Neural cell (in vitro differentiated cells): ENCODE data around the gene NRP2. TPM values are rescaled to one million over a fixed set of nuclear protein-coding genes. Genes with fewer than 3 reads are reported as not detected.

Experiments
- H2AFZ ChIP-seq: fragments of 200-600, 300-800 bp; sonication (generic), shearing (Covaris generic); 2 replicates; pipeline ENCODE4 v1.6.0; 2014; ENCODE audit warnings: low read depth, mild to moderate bottlenecking, antibody characterized with exemption, low read length, moderate library complexity
- H3F3A ChIP-seq: fragments of 200-600 bp; shearing (Covaris generic); 2 replicates; pipeline ENCODE4 v1.6.1; 2016; ENCODE audit warnings: mild to moderate bottlenecking, moderate library complexity, mixed read lengths, antibody characterized with exemption, low read length; ENCODE audit not compliant: insufficient read depth, poor library complexity, severe bottlenecking
- H3K27ac ChIP-seq: fragments of 200-600, 300-800 bp; sonication (generic), shearing (Covaris generic); 2 replicates; pipeline ENCODE4 v1.5.1; 2014; ENCODE audit warnings: mild to moderate bottlenecking, low read length, moderate library complexity
- H3K27me3 ChIP-seq: fragments of 300-800, 200-600 bp; sonication (generic), shearing (Covaris generic); 2 replicates; pipeline ENCODE4 v1.6.0; 2014; ENCODE audit warnings: mild to moderate bottlenecking, low read depth, low read length, moderate library complexity; ENCODE audit not compliant: insufficient read depth
- H3K36me3 ChIP-seq: fragments of 300-800, 200-600 bp; sonication (generic), shearing (Covaris generic); 2 replicates; pipeline ENCODE4 v1.5.1; 2014; ENCODE audit warnings: mild to moderate bottlenecking, antibody characterized with exemption, low read length, moderate library complexity; ENCODE audit not compliant: insufficient read depth
- H3K4me2 ChIP-seq: fragments of 300-800, 200-600 bp; sonication (generic), shearing (Covaris generic); 2 replicates; pipeline ENCODE4 v1.6.0; 2014; ENCODE audit warnings: mild to moderate bottlenecking, low read length
- H3K4me3 ChIP-seq: fragments of 300-800, 200-600 bp; sonication (generic), shearing (Covaris generic); 2 replicates; pipeline ENCODE4 v1.5.1; 2014; ENCODE audit warnings: mild to moderate bottlenecking, low read length, moderate library complexity
- H3K79me2 ChIP-seq: fragments of 200-600 bp; shearing (Covaris generic); replicated peaks from 2 replicates; pipeline ENCODE4 v1.6.0; 2014; ENCODE audit warnings: mild to moderate bottlenecking, low read length, moderate library complexity; ENCODE audit not compliant: insufficient read depth
- H3K9ac ChIP-seq: fragments of 300-800, 200-600 bp; sonication (generic), shearing (Covaris generic); 2 replicates; pipeline ENCODE4 v1.6.1; 2016; ENCODE audit warnings: mild to moderate bottlenecking, low read length, mixed read lengths
- H3K9me2 ChIP-seq: fragments of 200-600 bp; shearing (Covaris generic); 2 replicates; pipeline ENCODE4 v1.6.1; 2016; ENCODE audit warnings: mild to moderate bottlenecking, low read length, mixed read lengths; ENCODE audit not compliant: insufficient read depth
- H3K9me3 ChIP-seq: fragments of 200-600, 300-800 bp; sonication (generic), shearing (Covaris generic); 2 replicates; pipeline ENCODE4 v1.6.1; 2016; ENCODE audit warnings: mild to moderate bottlenecking, mixed run types, low read length, moderate library complexity, mixed read lengths
- H4K20me1 ChIP-seq: fragments of 200-600 bp; shearing (Covaris generic); 2 replicates; pipeline ENCODE4 v1.6.1; 2016; ENCODE audit warnings: mild to moderate bottlenecking, mixed run types; ENCODE audit not compliant: insufficient read depth
- CTCF ChIP-seq: fragments of 450-650 bp; IDR thresholded peaks from 2 replicates; pipeline ENCODE4 v1.5.1; 2014; ENCODE audit warnings: antibody characterized with exemption, mild to moderate bottlenecking, moderate library complexity; ENCODE audit not compliant: poor library complexity, severe bottlenecking
- EP300 ChIP-seq: fragments of 450-650 bp; conservative IDR thresholded peaks from 2 replicates; pipeline ENCODE4 v1.6.1; 2014; ENCODE audit warnings: antibody characterized with exemption, mild to moderate bottlenecking, moderate library complexity; ENCODE audit not compliant: poor library complexity, severe bottlenecking
- EZH2 ChIP-seq: fragments of 200-600, 300-800 bp; shearing (Covaris generic), sonication (generic); IDR thresholded peaks from 2 replicates; pipeline ENCODE4 v1.6.1; 2014; ENCODE audit warnings: antibody characterized with exemption, low read length, borderline replicate concordance, mild to moderate bottlenecking; ENCODE audit not compliant: insufficient read depth, poor library complexity, severe bottlenecking
- MXI1 ChIP-seq: fragments of 450-650 bp; conservative IDR thresholded peaks from 2 replicates; pipeline ENCODE4 v1.6.1; 2014; ENCODE audit warnings: antibody characterized with exemption, mild to moderate bottlenecking; ENCODE audit not compliant: poor library complexity, severe bottlenecking
- POLR2AphosphoS5 ChIP-seq: IDR thresholded peaks from 2 replicates; pipeline ENCODE4 v1.6.1; 2012
- RAD21 ChIP-seq: fragments of 450-650 bp; conservative IDR thresholded peaks from 2 replicates; pipeline ENCODE4 v1.6.1; 2014; ENCODE audit warnings: antibody characterized with exemption, mild to moderate bottlenecking, moderate library complexity
- REST ChIP-seq: IDR thresholded peaks from 2 replicates; pipeline ENCODE4 v1.6.1; 2012; ENCODE audit warnings: borderline replicate concordance
- SMC3 ChIP-seq: fragments of 450-650 bp; conservative IDR thresholded peaks from 2 replicates; pipeline ENCODE4 v1.6.1; 2014; ENCODE audit warnings: antibody characterized with exemption, mild to moderate bottlenecking, moderate library complexity; ENCODE audit not compliant: poor library complexity
- TAF1 ChIP-seq: IDR thresholded peaks from 2 replicates; pipeline ENCODE4 v1.6.1; 2012; ENCODE audit warnings: low read depth
- polyA plus RNA-seq: library from polyadenylated mRNA; depleted of rRNA; stranded (reverse); fragments of >200 nt; gene quantifications from 2 replicates; pipeline ENCODE4 v1.2.3, GENCODE V29; 2014

Gene NRP2
- polyA plus RNA-seq, 1 donor from 2014 or later, result 30.2 TPM

DNA sequence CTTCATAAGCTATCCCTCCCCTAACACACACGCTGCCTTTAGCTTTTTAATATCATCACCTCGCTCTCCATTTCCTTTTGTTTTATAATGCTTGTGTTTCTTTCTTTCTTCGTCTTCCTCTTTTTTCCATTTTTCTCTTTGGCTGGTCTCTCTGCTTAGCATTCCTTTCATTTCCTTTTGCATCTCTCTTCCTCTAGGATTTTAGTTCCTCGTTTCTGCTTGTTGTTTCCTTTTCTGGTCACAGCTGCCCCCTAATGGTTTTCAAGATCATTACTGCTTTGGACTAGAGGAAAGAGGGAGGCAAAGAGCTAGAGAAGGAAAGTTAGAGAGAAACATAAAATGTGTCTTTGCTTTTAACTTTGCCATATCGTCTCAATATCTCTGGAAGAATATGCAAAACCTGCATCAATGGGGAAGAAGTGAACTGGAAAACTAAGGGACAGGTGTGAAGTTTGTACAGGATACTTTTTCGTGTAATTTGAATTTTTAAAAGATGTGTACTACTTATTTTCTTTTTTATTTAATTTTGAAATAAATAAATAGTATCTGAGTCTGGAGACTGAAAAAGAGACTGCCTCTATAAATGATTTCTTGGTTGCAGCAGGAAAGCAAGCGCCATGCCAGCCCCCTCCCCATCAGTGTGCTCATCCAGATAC, 6.3 kb upstream of the NRP2 start:
- Histone ChIP-seq H3K27me3 (no peaks in the 10 kb centered on the region), H3K4me3 (no peak overlapping the region), H3K9ac (no peak overlapping the region), H3K27ac (peak overlapping the region; percentile 48), H2AFZ (no peak overlapping the region), H3K36me3 (no peaks in the 10 kb centered on the region), H3K4me2 (no peak overlapping the region), H3K9me3 (no peaks in the 10 kb centered on the region), H3K9me2 (no peaks in the 10 kb centered on the region), H4K20me1 (no peaks in the 10 kb centered on the region), H3K79me2 (no peaks in the 10 kb centered on the region), H3F3A (no peaks in the 10 kb centered on the region)
- TF ChIP-seq EP300 (no peak), REST (peak; percentile 80), POLR2AphosphoS5 (no peak), CTCF (peak; percentile 90), RAD21 (peak; percentile 98), SMC3 (peak; percentile 97)

DNA sequence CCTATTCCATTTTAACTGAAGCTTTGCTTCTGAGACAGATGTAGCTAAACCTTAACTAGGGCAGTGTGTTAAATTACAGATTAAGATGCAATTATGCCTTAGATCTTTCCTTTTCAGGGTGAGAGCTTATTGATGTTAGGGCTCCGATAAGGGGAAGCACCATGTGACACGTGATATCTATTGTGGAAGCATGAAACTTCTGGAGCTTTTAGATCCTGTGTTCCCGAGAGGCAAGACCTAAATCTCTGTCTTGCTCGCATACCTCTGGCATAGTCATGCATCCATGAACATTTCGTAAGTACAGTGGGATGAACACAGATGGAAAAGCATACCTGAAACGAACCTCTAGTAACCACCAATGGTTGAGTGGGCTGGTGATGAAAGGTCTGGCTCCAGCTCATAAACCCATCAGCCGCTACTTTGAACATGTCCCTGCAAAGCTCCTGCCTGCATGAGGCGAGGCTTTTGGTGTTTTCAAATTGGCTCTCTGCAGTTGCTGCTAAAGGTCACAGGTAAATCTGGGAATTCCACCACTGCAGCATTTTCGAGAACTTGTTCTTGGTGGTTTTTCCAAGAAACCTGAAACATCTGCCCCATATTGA, 3.7 kb upstream of the NRP2 start:
- H3K79me2 ChIP-seq, result no peaks in the 10 kb centered on the region
- no peaks in the 10 kb centered on the region for H3K9me2 ChIP-seq
- H3K27ac ChIP-seq, result no peak overlapping the region
- H3K27me3 ChIP-seq, result peaks cover 11% of the 10 kb centered on the region
- no peak overlapping the region for H2AFZ ChIP-seq
- TF ChIP-seq EP300 (no peak), MXI1 (no peak), CTCF (no peak), TAF1 (no peak), SMC3 (no peak), REST (no peak), EZH2 (no peak), POLR2AphosphoS5 (no peak), RAD21 (no peak)
- no peaks in the 10 kb centered on the region for H3K9me3 ChIP-seq
- no peak overlapping the region for H3K4me2 ChIP-seq
- H3K9ac ChIP-seq, result no peak overlapping the region
- H3F3A ChIP-seq, result no peaks in the 10 kb centered on the region
- H4K20me1 ChIP-seq, result no peaks in the 10 kb centered on the region
- no peaks in the 10 kb centered on the region for H3K36me3 ChIP-seq
- H3K4me3 ChIP-seq, result no peak overlapping the region
